ENCODE data around the gene CCDC160.
"Not testable (repeated sequence)": the region's sequence is repeated elsewhere in the genome, so short reads cannot be mapped to it uniquely, and the experiment has no call there.

CCDC160 gene

DNA sequence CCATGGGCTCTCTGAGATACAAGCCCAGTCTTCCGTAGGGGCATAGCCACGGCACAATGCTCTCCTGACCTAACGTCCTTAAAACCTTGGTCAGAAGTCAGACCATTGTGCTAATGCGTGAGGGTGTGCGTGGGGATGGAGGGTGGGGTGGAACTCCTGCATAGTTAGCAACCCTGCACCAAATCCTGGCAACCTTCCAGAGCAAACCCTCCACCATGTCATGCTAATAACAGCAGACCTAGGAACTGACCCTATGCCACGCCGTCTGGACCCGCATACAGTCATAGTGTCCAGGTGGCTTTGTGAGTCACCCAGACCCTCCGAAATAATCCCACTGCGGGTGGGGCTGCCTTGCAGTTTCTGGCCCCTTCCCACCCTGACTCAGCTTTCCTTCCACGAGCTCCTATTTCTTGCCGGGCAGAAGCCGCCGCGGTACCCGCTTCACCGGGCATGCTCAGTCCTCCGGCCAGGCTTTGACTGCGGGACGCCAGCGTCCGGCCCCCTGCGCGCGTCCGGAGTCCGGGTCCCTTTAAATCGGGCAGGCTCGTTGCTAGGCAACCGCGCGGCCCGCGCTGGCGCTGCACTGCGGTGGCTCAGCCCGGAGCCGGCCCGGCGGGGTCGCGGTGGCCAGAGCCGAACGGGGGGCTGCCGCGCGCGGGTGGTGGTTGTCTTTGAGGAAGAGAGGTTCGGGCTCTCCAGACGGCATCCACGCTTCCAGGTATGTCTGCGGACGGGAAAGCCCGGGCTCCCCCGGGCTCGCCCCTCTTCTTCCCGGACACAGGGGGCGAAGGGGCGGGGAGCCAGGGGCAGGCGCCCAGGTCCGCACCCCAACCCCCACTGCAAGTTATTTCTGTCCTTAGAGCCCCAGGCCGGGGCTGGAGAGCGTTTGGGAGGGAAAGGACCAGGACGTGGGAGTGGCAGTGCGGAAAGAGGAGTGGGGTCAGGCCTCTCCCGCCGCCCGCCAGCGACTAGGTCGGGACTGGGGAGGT is at the start of gene CCDC160:
CCDC160 (plus strand) TSS at position 557 of the 989 bp plus-strand sequence. CDS start 7,619 bp downstream, outside the sequence.
- no peak for DNase-seq

- no peak for DNase-seq
Observed at GRCh38 chrX:134191281-134191680, 45.7 kb upstream of the CCDC160 start.

GRCh38 chrX:134194915-134195314 is 42.1 kb upstream of the CCDC160 start:
- DNase-seq = no peak

GRCh38 chrX:134202561-134202960 is 34.4 kb upstream of the CCDC160 start:
- DNase-seq = no peak

DNA sequence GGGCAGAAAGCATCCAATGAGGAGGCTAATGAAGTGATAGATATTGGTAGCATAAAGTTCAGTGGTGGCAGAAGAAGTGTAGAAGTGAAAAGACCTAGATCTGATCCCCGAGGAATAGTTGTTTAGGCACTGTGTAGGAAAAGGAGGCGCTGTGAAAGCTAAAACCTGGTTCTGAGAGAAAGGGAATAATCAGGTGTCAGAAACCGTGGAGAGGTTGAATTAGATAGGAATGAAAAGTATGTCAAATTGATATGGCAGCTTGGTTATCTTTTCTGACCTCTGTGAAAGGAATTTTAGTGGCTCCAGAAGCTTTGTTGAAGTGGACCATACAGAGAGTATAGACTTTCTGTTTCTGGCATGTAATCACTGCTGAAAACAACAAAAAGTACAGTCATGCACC is 30.8 kb upstream of the CCDC160 start:
- DNase-seq = no peak

GRCh38 chrX:134210465-134210864 is 26.5 kb upstream of the CCDC160 start:
- DNase-seq = no peak

GRCh38 chrX:134235236-134235635 is 1.7 kb upstream of the CCDC160 start:
- no peak for DNase-seq

DNA sequence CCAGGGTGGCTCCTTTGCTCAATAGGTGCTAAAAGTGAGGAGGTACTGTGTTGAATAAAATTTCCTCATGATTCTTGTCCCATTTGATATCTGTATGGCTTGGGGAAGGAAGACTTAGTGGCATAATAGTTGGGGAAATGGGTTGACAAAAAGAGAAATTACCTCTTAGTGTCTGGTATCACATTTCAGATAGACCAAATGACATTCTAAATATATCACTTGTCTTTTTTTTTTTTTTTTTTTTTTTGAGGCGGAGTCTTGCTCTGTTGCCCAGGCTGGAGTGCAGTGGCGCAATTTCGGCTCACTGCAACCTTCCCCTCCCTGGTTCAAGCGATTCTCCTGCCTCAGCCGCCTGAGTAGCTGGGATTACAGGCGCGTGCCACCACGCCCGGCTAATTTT is 1.2 kb downstream of the CCDC160 start:
- not testable (repeated sequence) for DNase-seq

DNA sequence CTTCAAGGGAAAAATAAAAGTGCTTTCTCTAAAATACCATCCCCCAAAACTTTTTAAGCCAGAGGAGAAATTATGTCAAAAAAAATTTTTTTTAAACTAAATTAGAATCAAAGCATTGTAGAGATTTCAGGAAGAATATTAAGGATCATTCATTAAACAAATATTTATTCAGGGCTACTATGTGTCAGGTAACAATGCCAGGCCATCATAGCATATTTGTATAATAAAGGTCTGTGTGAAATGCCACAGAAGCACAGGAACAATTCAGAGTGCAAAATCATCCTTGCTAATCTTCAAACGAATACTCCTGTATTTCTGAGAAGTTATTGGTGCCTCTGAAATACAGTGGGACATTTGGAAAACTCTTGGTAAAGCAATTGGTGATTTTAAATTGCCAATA is 2.0 kb downstream of the CCDC160 start:
- no peak for DNase-seq

DNA sequence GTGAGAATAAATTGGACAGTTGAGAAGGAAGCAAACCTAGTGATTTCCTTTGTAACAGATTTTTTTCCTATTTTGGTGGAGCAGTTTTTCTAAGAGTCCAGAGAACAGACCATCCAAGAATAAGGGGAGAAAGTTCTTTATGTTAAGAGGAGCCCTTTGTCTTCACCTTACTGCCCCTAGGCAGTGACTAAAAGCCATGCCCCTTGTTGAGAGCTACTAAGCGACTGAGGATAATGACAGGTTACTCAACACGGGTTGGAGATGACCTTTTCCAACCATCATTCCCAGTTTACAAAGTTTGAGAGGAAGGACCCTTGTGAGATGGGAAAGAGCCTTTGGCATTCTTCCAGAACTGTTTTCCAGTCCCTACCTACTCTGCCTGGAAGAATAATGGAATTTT is 3.2 kb downstream of the CCDC160 start:
- no peak for DNase-seq

- DNase-seq = no peak
Observed at GRCh38 chrX:134241960-134242619, 5.1 kb downstream of the CCDC160 start.

DNA sequence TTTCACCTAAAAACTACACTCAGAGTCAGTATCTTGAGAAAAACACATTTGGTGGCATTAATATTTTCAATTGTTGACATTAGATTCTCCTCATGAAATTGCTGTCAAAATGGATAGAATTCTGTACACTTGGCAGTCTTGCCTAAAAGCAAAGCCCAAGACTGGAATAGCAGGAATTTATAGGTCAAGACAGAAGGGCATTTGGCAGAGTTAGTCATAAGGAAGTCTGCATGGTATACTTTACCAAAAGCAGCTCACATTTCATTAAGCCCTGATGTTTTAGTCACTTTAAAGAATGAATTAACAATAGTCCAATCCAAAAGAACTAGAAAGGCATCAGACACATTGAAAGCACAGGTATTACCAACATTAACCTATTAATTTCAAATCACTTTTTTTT is 7.1 kb downstream of the CCDC160 start:
- DNase-seq = no peak

- no peak for DNase-seq
Observed at GRCh38 chrX:134246282-134246681, 9.3 kb downstream of the CCDC160 start.

GRCh38 chrX:134247492-134247891 is 10.5 kb downstream of the CCDC160 start:
- no peak for DNase-seq

DNA sequence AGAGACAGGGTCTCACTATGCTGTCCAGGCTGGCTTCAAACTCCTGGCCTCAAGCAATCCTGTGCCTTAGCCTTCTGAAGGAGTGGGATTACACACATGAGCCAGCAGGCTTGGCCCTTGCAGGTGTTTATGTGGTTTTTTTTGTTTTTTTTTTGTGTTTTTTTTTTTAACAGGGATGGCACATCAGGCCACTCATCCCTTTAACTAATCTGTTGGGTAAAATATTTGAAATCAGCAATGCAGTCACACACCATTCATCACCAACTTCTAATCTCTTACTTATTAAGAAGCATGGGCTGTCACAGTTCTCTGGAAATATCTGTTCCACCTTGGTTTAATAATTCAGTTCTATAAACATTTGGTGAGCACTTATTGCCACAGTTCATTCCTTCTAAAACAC is 12.3 kb downstream of the CCDC160 start:
- no peak for DNase-seq

GRCh38 chrX:134251241-134251640 is 14.3 kb downstream of the CCDC160 start:
- DNase-seq = no peak

- DNase-seq = no peak
Observed at GRCh38 chrX:134254511-134254910, 17.5 kb downstream of the CCDC160 start.

DNA sequence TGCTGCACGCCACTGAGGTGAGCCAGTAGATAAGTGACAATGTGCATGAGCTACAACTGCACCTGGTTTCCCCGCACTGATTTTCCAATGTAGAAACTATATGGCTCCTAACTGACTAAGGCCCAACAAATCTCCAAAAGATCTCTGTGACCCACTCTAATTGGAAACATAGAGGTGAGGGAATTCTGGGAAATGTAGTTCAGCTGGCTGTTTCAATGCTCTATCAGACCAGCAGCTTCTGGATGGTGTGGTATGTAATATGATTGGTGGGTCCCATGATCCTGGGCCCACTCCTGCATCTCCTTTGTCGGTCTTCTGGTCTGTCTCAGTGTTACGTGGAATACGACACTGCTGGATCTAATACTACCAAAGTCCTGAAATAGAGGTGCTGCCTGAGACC is 18.6 kb downstream of the CCDC160 start:
- no peak for DNase-seq

- no peak for DNase-seq
Observed at GRCh38 chrX:134256684-134257083, 19.7 kb downstream of the CCDC160 start.

DNA sequence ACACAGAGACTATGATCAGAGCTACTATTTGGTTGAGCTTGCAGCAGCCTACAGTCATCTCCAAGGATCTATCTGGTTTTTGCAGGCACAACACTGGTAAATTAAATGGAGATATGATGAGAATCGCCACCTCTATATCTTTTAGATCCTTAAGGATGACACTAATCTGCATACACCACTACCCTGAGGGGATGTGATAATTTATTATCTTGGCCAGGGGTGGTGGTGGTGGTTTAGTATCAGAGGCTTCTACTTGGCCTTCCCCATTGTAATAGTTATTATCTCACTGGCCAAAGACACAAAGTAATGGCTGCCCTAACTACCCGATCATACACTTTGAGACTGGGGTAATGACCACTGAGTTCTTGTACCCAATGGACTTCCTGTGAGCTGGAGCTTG is 21.2 kb downstream of the CCDC160 start:
- no peak for DNase-seq

DNA sequence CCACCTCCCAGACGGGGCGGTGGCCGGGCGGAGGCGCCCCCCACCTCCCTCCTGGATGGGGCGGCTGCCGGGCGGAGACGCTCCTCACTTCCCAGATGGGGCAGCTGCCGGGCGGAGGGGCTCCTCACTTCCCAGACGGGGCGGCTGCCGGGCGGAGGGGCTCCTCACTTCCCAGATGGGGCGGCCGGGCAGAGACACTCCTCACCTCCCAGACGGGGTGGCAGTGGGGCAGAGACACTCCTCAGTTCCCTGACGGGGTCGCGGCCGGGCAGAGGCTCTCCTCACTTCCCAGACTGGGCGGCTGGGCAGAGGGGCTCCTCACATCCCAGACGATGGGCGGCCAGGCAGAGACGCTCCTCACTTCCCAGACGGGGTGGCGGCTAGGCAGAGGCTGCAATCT is 49.0 kb downstream of the CCDC160 start:
- not testable (repeated sequence) for DNase-seq

DNA sequence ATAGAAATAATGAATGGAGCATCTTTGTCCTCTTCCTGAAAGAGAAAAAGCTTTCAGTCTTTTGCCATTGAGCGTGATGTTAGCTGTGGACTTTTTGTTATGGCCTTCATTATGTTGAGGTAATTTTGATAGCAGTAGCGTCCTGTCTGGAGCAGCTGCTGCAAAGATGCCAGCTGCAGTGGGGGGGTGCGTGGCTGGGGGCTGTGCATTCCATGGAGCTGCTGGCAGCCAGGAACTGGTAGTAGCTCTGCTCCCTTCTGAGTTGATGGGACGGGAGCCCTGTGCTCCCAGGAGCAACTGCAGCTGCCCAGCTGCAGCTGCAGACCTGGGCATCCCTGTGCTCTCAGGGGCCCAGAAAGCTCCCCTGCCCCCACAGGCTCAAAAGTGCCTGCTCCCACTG is 50.4 kb downstream of the CCDC160 start:
- no peak for DNase-seq

DNA sequence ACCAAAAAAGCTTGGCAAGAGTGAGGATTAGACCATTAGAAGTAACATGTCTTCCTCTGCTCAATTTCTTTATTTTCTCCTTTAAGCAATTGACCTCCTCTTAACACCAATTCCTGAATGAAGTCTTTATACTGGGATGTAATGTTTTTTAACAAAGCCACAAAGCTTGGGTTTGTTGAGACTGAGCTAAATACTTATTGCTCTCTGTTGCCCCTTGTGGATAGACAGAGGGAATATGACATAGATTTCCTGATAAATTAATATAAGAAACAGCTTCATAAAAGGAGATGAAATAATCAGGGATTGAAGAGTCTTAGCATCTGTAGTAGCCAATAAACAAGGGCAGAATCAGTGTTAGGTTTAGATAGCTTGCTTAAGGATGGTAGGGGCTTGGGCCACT is 57.6 kb downstream of the CCDC160 start:
- no peak for DNase-seq

Data from activated naive CD4-positive, alpha-beta T cell (primary cell).